GM21528 (cell line): Measurements from ENCODE around the gene NUDT2.
"Not testable (repeated sequence)": the region's sequence is repeated elsewhere in the genome, so short reads cannot be mapped to it uniquely, and the experiment has no call there.

Source experiments
- ATAC-seq: cut with Tn5 transposase; IDR thresholded peaks from one replicate; pipeline ENCODE4 v1.9.1; 2021; ENCODE audit warnings: mild to moderate bottlenecking, moderate library complexity; ENCODE audit not compliant: unreplicated experiment, low FRiP score

NUDT2 gene

DNA sequence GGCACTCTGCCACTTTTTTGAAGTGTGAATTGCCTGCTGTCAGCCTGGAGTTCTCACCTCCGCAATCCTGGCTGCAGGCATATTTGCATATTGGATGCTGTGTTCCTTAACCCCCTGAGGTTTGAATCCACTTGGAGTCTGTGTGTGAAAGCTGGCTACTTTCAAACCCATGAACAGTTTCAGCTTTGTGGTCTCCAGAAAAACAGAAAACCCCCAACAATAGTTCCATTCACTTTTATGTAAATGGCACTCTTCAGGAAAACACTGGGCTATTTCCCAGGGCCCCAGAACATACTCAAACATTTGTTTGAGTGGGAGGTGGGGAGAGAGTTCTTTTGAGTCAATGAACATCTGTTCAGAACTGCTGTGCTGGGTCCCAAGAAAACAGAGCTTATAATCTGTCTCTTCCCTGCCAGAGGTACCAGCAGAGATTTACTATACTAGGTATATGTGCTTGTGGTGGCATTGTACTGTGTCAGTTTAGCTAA is 5.0 kb downstream of the NUDT2 start:
- no peak for ATAC-seq

DNA sequence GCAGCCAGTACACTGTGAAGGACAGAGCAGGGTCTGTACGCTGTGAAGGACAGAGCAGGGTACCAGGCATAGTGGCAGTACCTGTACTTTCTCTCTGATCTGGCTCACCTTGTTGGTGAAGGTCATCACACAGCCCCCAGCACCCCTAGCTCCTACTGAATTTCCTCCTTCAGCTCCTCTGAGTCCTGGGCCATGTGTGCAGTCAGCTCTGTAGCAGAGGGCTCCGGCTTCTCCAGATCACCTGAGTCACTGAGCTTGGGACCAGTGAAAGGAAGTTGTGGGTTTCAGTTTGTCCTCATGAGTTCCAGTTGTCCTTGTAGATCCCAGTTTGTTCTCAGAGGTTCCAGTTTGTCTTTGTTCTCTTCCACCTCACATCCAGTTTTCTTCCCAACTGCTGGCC is 5.5 kb downstream of the NUDT2 start:
- ATAC-seq, result no peak

DNA sequence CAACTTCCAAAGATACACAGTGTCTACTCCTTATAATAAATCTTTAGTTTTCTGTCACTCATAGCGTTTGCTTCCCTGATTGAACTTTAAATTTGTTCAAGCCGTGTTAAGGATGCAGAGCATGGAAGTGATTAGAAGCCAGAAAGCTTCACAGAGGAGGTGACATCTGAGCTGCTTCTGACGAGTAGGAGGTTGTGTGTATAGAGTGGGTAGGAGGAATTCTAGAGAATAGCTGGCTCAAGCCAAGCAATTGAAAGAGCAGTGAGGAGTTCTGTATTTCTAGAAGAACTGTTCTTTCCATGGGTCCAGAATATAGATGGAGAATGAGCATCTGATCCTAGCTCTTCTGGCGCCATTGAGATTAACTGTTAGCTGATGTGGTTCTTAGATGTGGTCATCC is 6.0 kb downstream of the NUDT2 start:
- ATAC-seq, result no peak

DNA sequence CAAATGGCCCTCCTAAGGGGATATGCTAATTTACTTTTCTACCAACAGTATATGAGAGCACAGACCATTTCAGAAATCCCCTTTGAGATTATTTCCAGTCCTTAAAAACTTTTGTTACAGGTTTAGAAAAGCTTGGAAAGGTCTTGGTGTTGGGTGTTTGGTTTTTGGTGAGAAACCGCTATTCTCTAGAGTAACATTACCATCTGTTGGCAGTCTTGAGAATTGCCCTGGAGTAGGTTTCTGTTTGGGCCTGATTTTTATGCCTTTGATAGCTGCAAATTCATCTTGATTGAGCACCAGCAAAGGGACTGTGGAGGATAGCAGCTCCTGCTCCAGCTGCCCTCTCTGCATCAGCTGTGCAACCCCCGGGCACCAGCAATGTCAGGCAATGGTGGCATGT is 8.0 kb downstream of the NUDT2 start:
- ATAC-seq, result no peak

DNA sequence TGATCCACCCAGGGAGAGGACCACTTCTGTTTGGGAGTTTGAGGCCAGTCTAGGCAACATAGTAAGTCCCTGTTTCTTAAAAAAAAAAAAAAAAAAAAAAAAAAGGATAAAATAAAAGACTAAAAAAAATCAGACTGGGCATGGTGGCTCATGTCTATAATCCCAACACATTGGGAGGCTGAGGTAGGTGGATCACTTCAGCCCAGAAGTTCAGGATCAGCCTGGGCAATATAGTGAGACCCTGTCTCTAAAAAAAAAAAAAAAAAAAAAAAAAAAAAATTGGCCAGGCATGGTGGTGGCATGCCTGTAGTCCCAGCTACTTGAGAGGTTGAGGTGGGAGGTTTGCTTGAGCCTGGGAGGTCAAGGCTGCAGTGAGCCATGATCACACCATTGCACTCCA is 8.7 kb downstream of the NUDT2 start:
- not testable (repeated sequence) for ATAC-seq

DNA sequence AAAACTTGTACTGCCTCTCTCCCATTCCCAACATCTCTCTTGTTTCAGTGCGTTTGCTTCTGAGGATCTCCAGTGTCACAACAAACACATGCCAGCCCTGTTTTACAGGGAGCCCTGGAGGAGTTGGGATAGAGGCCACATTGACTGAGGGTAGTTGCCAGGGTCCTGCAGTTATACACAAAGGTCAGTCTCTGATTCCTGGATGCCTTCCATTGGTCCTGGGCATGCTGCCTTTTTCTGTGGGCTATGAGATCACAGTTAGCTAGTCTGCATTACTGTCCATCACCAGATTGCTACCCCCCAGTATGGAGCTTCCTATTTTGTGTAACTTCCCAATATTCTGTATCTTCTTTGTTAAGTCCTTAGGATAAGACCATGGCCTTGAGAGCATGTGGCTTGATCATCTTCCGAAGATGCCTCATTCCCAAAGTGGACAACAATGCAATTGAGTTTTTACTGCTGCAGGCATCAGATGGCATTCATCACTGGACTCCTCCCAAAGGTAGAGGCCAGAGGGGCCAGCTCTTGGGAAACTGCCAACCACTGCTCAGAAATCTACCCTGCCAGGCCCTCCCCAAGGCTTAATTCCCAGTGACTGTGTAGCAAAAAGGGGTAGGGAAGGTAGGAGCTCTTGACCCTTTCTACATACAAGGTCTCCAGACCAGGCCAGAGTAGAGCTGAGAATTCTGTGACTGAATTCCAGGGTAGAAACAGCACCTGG is 9.5 kb downstream of the NUDT2 start:
- no peak for ATAC-seq

DNA sequence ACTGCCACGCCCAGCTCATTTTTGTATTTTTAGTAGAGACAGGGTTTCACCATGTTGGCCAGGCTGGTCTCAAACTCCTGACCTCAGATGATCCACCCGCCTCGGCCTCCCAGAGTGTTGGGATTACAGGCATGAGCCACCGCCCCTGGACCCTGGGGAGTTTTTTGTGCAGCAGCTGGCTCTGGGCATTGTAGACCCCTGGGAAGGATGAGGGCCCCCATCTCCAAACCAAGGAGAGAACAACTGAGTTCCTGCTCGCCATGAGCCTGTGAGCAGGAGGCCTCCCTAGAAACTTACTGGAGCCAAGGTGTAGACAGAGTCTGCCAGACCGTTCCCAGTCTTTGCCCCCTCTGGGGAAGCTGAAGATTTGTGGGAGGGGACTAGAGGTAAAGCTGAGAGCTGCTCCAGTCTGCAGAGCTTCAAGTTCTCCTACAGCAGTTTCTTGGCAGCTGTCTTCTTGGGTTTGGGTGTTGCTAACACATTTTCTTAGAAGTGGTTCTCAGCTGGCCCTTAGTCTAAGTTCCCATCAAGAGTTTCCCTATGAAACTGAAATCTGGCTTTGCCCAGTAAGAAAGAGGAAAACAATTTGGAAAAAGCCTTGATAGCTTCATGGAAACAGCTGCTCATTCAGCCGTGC is 12.4 kb downstream of the NUDT2 start:
- no peak for ATAC-seq

DNA sequence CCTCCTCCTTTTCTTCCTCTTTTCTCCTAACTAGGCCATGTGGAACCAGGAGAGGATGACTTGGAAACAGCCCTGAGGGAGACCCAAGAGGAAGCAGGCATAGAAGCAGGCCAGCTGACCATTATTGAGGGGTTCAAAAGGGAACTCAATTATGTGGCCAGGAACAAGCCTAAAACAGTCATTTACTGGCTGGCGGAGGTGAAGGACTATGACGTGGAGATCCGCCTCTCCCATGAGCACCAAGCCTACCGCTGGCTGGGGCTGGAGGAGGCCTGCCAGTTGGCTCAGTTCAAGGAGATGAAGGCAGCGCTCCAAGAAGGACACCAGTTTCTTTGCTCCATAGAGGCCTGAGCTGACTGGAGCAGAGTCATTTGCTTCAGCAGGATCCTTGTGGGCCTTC is 13.7 kb downstream of the NUDT2 start:
- ATAC-seq, result no peak

DNA sequence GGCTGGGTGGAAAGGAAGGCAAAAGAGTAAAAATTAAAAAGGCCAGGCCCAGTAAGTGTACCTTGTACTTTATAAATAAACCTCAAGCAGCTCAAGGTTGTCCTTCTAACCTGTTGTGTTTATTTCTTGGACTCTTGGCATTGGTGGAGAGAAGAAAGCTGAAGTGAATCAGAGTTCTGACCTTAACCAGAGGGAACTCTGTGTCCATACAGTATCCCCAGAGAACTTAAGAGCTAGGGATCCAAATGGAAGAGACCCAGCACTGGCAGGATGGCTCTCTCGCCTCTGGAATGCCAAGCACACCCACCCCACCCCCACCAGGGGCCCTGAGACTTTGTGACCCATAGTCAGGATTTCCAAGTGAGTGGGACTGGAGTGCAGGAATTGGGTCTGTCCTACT is 14.2 kb downstream of the NUDT2 start:
- no peak for ATAC-seq

DNA sequence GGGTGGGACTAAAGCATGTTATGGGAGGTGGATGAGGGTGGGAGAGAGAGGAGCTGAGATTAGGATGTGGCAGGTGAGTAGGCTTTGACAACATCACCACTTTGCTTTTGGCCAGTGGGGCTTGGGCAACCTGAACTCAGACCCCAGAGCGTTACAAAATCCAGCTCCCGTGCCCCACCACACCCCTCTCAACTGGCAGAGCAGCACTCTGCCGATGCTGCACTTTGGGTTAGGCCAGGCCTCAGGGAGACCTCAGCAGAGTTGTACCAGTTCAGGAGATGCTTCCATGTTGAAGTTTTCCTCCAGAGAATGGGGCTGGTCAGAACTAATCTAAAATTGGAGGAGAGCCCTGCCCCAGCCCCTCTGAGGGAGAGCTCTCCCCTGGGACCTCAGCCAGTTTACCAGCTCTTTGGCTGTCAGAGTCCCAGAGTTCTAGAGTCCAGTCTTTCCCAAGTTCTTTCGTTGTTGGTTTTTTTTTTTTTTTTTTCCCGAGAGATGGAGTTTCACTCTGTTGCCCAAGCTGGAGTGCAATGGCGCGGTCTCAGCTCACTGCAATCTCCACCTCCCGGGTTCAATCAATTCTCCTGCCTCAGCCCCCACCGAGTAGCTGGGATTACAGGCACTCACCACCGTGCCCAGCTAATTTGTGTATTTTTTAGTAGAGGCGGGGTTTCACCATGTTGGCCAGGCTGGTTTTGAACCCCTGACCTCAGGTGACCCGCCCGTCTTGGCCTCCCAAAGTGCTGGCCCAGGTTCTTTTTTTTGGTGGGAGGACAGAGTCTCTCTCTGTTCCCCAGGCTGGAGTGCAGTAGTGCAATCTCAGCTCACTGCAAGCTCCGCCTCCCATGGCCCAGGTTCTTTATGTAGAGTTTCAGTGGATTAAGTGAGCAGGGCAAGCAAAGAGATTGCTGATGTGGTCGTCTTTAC is 17.8 kb downstream of the NUDT2 start:
- no peak for ATAC-seq

DNA sequence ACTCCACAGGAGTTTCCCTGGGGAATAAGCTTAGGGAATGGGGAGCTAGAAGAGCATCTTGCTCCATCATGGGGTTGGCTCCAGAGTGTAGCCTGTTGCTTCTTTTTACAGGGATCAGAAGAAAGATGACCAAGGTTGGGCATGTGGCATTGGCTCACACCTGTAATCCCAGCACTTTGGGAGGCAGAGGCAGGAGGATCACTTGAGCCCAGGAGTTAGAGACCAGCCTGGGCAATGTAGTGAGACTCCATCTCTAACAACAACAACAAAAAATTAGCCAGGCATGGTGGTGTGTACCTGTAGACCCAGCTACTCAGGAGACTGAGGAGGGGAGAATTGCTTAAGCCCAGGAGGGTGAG is 18.4 kb downstream of the NUDT2 start:
- no peak for ATAC-seq

DNA sequence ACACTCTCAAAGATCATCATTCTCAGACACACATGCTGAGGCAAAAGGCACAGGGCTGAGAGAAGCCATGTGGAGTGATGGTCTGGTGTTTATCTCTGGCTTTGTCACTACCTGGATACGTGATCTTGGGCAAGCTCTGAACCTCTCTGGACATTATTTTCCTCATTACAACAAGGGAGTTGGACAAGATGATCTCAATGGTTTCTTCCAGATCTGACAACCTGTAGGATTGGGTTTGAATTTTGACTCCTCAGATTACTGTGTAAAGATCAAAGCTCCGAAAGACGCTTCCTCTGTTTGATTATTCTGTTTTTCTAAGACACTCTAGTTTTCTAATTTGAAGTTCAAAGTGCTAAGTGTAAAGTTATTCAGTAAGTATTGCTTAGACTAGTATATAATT is 20.0 kb downstream of the NUDT2 start:
- ATAC-seq, result no peak

DNA sequence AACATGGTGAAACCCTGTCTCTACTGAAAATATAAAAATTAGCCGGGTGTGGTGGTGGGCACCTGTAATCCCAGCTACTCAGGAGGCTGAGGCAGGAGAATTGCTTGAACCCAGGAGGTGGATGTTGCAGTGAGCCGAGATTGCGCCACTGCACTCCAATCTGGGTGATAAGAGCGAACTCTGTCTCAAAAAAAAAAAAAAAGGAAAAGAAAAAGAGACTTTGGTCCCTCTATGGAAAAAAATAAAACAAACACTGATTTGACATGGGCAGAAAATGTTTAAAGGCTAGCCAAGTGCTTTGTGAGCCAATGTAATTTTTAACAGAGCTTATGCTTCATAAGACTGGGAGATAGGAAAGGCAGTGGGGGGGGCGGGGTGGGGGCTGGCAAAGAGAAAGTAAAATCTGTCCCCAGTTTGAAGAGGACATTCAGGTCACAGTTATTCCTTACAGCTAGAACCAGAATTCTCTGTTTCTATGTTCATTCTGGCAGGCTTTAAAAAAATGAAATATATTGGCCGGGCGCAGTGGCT is 22.8 kb downstream of the NUDT2 start:
- ATAC-seq, result not testable (repeated sequence)

DNA sequence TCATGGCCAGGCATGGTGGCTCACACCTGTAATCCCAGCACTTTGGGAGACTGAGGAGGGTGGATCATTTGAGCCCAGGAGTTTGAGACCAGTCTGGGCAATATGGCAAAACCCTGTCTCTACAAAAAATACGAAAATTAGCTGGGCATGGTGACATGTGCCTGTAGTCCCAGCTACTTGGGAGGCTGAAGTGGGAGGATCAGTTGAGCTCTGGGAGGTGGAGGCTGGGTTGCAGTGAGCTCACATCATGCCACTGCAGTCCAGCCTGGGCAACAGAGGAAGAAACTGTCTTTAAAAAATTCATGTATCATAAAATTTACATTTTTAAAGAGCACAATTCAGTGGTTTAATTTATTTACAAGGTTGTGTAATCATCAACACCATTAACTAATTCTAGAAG is 23.6 kb downstream of the NUDT2 start:
- ATAC-seq, result not testable (repeated sequence)

DNA sequence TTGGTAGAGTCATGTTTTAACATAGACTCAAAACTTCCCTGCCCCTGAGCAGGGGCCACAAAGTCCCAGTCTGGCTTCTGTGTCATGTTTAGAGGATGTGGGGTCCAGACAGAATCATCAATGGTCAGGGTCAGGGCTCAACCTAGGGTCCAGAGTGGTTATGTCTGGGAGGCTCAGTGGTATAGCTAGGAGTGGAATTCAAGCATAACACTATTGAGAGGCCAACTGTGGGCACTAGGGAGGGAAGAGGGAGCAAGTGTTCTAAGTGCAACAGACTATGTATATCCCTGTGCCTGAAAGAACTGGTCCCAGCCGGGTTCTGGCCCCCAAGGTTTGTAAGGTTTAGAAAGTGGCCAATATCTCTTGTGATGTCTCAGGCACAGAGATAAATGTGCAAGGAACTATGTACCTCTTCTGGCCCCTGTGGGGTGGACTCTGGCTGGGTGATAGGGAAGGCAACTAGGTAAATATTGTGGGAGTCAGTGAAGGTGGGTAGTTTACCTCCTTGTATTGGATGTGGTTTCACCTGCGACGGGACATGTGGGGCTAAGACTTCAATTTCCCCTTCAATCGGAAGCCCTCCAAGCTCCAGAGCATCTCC is 33.3 kb downstream of the NUDT2 start:
- ATAC-seq, result no peak

DNA sequence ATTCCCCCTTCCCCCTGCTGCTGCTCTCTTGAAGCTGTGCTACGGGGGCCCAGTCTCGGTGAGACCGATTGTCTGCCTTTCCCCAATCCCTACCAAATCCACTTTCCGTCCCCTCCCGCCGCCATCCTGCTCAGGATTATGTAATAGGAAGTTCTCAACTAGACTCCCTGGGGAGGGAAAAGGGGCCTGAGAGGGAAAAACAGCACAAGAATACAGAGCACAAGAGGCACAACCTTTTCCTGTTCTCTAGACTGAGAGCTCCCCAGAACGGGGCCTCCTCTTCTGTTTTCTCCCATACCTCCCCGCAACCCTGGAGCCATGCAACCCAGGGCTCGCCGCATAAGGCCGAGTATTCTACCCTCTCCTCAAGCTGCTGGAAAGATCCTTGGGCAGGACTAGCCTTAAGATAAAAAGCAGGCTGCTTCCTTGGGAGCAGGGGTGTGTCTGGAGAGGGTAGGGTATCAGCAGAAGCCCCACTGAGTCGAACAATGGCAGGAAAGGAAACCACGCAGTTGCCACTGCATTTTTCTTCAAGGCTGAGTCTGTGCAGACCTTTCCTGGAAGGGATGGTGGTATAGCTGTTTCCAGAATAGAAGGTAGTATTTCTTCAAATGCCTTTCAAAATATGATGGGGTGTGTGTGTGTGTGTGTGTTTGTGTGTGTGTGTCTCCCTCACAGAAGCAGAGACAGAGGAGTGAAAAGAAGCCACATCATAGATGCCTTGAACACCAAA is 34.4 kb downstream of the NUDT2 start:
- ATAC-seq, result no peak

DNA sequence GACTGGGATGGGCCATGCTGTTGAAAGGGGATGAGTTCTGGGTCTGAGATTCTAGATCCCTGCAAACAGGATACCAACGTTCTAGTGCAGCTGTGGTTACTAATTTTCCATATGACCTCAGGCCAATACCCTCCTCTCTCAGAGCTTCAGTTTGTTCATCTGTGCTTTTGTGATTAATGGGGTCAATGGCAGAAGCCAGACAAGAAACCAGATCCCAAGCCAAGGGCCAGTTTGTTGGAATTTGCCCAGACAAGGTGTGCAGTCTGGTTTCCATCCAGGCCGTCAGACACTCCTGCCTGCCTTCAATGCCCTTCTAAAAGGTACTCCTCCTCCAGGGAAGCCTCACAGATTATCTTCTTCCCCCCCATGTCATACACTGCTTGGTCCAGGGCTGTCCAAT is 35.9 kb downstream of the NUDT2 start:
- ATAC-seq, result no peak

DNA sequence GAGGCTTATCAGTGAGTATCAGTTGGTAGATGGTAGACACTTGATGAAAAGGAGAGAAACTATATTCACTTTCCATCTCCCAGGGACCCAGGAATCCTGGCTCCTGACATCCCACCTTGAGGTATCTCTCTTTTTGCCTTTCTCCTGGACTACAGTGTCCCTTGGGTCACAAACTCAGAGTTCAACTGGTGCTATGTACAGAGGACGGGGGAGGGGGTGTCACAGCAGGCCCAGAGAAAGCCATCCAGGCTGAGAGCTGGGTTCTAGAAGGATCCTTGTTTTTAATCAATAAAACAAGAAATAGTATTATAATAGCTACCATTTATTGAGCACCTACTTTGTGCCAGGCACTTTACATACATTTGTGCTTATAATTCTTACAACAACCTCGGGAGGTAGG is 37.0 kb downstream of the NUDT2 start:
- no peak for ATAC-seq

DNA sequence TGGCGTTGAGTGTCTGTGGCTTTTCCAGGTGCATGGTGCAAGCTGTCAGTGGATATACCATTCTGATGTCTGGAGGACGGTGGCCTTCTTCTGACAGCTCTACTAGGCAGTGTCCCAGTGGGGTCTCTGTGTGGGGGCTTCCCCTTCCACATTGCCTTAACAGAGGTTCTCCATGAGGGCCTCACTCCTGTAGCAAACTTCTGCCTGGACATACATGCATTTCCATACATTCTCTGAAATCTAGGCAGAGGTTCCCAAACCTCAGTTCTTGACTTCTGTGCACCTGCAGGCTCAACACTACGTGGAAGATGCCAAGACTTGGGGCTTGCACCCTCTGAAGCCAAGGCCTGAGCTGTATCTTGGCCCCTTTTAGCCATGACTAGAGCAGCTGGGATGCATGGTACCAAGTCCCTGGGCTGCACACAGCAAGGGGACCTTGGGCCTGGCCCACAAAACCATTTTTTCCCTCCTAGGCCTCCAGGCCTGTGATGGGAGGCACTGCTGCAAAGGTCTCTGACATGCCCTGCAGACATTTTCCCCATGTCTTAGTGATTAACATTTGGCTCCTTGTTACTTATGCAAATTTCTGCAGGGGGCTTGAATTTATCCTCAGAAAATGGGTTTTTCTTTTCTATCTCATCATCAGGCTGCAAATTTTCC is 38.5 kb downstream of the NUDT2 start:
- ATAC-seq, result not testable (repeated sequence)
